Measurements from ENCODE around the gene CHRNB1.

DNA sequence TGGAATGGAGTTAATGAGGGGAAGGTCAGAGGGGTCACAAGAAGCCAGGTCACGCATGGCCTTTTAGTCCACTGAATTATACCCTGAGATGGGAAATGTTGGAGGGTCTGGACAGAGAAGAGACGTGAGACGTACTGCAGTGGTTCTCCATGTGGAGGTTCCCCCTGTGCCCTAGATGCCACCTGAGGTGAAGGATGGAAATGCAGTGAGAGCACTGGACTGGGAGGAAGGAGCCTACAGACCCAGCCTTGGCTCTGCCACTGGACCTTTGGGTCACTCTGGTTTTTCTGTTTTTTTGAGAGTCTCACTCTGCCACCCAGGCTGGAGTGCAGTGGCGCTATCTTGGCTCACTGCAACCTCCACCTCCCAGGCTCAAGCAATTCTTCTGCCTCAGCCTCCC is 48.7 kb upstream of the CHRNB1 start:
- TF ChIP-seq, protein P1, sequence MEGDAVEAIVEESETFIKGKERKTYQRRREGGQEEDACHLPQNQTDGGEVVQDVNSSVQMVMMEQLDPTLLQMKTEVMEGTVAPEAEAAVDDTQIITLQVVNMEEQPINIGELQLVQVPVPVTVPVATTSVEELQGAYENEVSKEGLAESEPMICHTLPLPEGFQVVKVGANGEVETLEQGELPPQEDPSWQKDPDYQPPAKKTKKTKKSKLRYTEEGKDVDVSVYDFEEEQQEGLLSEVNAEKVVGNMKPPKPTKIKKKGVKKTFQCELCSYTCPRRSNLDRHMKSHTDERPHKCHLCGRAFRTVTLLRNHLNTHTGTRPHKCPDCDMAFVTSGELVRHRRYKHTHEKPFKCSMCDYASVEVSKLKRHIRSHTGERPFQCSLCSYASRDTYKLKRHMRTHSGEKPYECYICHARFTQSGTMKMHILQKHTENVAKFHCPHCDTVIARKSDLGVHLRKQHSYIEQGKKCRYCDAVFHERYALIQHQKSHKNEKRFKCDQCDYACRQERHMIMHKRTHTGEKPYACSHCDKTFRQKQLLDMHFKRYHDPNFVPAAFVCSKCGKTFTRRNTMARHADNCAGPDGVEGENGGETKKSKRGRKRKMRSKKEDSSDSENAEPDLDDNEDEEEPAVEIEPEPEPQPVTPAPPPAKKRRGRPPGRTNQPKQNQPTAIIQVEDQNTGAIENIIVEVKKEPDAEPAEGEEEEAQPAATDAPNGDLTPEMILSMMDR (IDR thresholded peaks at IDR 0.05; ENCODE audit: low read depth, low read length): no peak
- TF ChIP-seq POLR2A (IDR thresholded peaks at IDR 0.05; ENCODE audit: extremely low read depth, insufficient read length) (no peak), MYC (IDR thresholded peaks at IDR 0.05; ENCODE audit: low read depth, low read length) (no peak)
- TF ChIP-seq, protein P2, sequence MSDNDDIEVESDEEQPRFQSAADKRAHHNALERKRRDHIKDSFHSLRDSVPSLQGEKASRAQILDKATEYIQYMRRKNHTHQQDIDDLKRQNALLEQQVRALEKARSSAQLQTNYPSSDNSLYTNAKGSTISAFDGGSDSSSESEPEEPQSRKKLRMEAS (IDR thresholded peaks at IDR 0.05; ENCODE audit: low read depth, low read length): no peak
